Activated B cell treated with CpG ODN at 0.5 μM for 24 hours (primary cell): ENCODE results near the gene ECT2. TPM values are rescaled to one million over a fixed set of nuclear protein-coding genes. Genes with fewer than 3 reads are reported as not detected.

ENCODE experiments used
- ATAC-seq: fragments of 200-7000 bp; cut with Tn5 transposase; one replicate; pipeline ENCODE4 v1.10.0; 2021; ENCODE audit warnings: low read depth, mild to moderate bottlenecking, moderate library complexity
- CTCF ChIA-PET: fragments of 350-600 bp; sonication (Branson Sonifier 250); formaldehyde crosslinking; loops from one replicate; lab custom pipeline; 2021; ENCODE audit warnings: antibody characterized with exemption; lab: Charles Lee
- POLR2A ChIA-PET: fragments of 350-600 bp; sonication (Branson Sonifier 250); formaldehyde crosslinking; loops from one replicate; lab custom pipeline; 2021; ENCODE audit warnings: antibody characterized with exemption; lab: Charles Lee
- DNase-seq: peaks from one replicate; pipeline ENCODE4 v3.0.0; 2022
- H3K27ac Mint-ChIP-seq: one replicate; pipeline ENCODE4 v1.8.0; 2020; ENCODE audit warnings: mixed read lengths
- H3K27me3 Mint-ChIP-seq: one replicate; pipeline ENCODE4 v1.8.0; 2021; ENCODE audit warnings: mixed read lengths
- H3K36me3 Mint-ChIP-seq: one replicate; pipeline ENCODE4 v1.8.0; 2021; ENCODE audit warnings: low read depth, mixed read lengths
- H3K4me1 Mint-ChIP-seq: one replicate; pipeline ENCODE4 v1.8.0; 2021; ENCODE audit warnings: mixed read lengths
- H3K4me3 Mint-ChIP-seq: one replicate; pipeline ENCODE4 v1.8.0; 2020; ENCODE audit warnings: mild to moderate bottlenecking, mixed read lengths
- H3K9me3 Mint-ChIP-seq: one replicate; pipeline ENCODE4 v1.8.0; 2020; ENCODE audit warnings: mixed read lengths
- CTCF ChIP-seq: fragments of 200-600 bp; IDR thresholded peaks from one replicate; pipeline ENCODE4 v1.8.0; 2022; ENCODE audit warnings: antibody characterized with exemption, mild to moderate bottlenecking
- intact Hi-C: fragments of 100-400 bp; cut with micrococcal nuclease; formaldehyde crosslinking; loops from one replicate; pipeline ENCODE4 v1.15.1; 2024
- total RNA-seq: library from RNA; stranded (reverse); gene quantifications from 2 replicates; pipeline ENCODE4 v1.2.3, GENCODE V29; 2022

Gene ECT2
- total RNA-seq, 1 donor from 2014 or later, result 6.3 TPM

- Mint-ChIP-seq H3K9me3 (no peaks in the 10 kb centered on the region), H3K27ac (no peak overlapping the region), H3K4me3 (no peak overlapping the region), H3K36me3 (peaks cover 2% of the 10 kb centered on the region), H3K4me1 (peaks cover 9% of the 10 kb centered on the region), H3K27me3 (no peaks in the 10 kb centered on the region)
- no peak for DNase-seq
- no peak for TF ChIP-seq CTCF
- ATAC-seq, result no peak
- intact Hi-C loops, result no loop called here
- ChIA-PET CTCF (no interaction called here), POLR2A (no interaction called here)
These were observed 46.5 kb upstream of the ECT2 start for GRCh38 chr3:172704001-172704400.

- Mint-ChIP-seq H3K27ac (no peak overlapping the region), H3K27me3 (no peaks in the 10 kb centered on the region), H3K4me3 (no peak overlapping the region), H3K36me3 (peaks cover 2% of the 10 kb centered on the region), H3K4me1 (peaks cover 19% of the 10 kb centered on the region), H3K9me3 (no peaks in the 10 kb centered on the region)
- CTCF ChIA-PET, result no interaction called here
- TF ChIP-seq CTCF, result no peak
- ATAC-seq (no peak), DNase-seq (no peak)
- intact Hi-C loops, result no loop called here
- POLR2A ChIA-PET, result no interaction called here
These were observed 45.4 kb upstream of the ECT2 start for GRCh38 chr3:172705170-172705569.

GRCh38 chr3:172707030-172707429 lies 43.5 kb upstream of the ECT2 start:
- no peak overlapping the region for H3K27ac Mint-ChIP-seq
- peaks cover 6% of the 10 kb centered on the region for H3K36me3 Mint-ChIP-seq
- CTCF ChIA-PET, result no interaction called here
- intact Hi-C loops, result no loop called here
- POLR2A ChIA-PET, result no interaction called here
- H3K4me3 Mint-ChIP-seq, result no peak overlapping the region
- no peaks in the 10 kb centered on the region for H3K27me3 Mint-ChIP-seq
- TF ChIP-seq CTCF, result no peak
- DNase-seq, result no peak
- ATAC-seq, result no peak
- peaks cover 28% of the 10 kb centered on the region for H3K4me1 Mint-ChIP-seq
- H3K9me3 Mint-ChIP-seq, result no peaks in the 10 kb centered on the region

DNA sequence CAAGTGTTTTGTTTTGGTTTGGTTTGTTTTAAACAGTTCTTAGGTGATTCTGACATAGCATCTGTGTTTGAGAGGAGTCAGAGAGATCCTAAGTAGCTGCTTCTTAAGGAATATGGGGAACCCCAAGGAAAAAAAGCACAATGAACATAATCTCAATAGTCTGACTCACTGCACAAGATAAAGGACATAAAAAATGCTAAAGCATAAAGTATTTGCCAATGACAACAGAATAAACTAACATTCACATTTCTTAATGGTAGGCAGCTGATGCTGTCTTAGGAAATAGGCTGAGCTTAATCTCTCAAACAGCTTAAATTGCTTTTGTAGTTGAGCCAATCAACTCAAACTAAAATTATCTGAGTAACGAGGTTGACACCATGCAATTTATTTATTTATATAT lies 42.6 kb upstream of the ECT2 start:
- DNase-seq (no peak), ATAC-seq (no peak)
- no peak overlapping the region for H3K4me3 Mint-ChIP-seq
- H3K27ac Mint-ChIP-seq, result no peak overlapping the region
- no peaks in the 10 kb centered on the region for H3K27me3 Mint-ChIP-seq
- intact Hi-C loops, result no loop called here
- no peak for TF ChIP-seq CTCF
- peaks cover 28% of the 10 kb centered on the region for H3K4me1 Mint-ChIP-seq
- ChIA-PET POLR2A (no interaction called here), CTCF (no interaction called here)
- H3K9me3 Mint-ChIP-seq, result no peaks in the 10 kb centered on the region
- peaks cover 6% of the 10 kb centered on the region for H3K36me3 Mint-ChIP-seq

- DNase-seq, result no peak
- Mint-ChIP-seq H3K4me1 (peaks cover 24% of the 10 kb centered on the region), H3K27me3 (no peaks in the 10 kb centered on the region), H3K27ac (peak overlapping the region; percentile 13), H3K9me3 (no peaks in the 10 kb centered on the region), H3K4me3 (peak overlapping the region; percentile 97), H3K36me3 (peaks cover 6% of the 10 kb centered on the region)
- ATAC-seq, result no peak
- CTCF ChIA-PET, result interaction anchor here (1.4 kb wide), 1 partner anchor 36 kb away, joined by 3 read pairs; no protein-coding TSS in a partner anchor
- POLR2A ChIA-PET, result no interaction called here
- no peak for TF ChIP-seq CTCF
- intact Hi-C loops, result no loop called here
These were observed 41.4 kb upstream of the ECT2 start for GRCh38 chr3:172708921-172709773.
